ENCODE results near the gene GNG12. TPM values are rescaled to one million over a fixed set of nuclear protein-coding genes. Genes with fewer than 3 reads are reported as not detected.

GNG12 gene
- total and polyA plus RNA-seq, 9 of the 15 experiments (the other 6 are each of a cell fraction or from before 2014, with no cell fraction given) = 2.6 to 6.0 (median 4.1) TPM

DNA sequence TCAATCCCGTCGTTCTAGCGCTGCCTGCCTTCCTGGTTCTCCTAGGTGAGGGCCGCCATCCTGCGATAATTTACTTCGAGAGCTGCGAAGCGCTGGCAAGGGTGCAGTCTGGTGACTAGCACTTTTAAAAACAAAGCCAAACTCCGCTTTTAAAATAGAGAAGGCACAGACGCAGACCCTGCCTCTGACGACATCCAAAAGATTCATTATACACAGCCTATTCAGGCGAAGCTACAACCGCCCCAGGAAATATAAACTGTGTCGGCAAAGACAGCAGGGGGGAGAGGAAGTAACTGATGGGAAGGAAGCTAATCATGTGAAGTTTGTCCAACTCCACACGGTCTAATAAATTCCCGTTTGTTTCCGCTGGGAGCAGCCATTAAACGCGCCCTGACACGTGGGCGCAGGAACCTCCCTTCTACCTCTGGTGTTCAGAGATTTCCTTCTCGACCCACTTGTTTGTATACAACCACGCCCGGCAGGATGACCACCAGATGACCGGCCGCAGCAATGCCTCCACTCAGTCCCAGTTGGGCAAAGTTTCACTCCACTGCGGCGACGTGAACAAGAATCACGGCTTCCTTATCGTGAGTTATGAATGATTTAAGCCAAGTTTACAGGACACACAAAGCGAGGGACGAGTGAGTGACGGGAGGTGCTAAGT lies 1.3 kb downstream of the GNG12 start (continued):
- TF ChIP-seq NR2F6 (CRISPR knock-in tag; IDR thresholded peaks at IDR 0.05) = no peak
- no peak for TF ChIP-seq TAL1 (IDR thresholded peaks at IDR 0.05)
- TF ChIP-seq ZNF197 (CRISPR knock-in tag; IDR thresholded peaks at IDR 0.05; ENCODE audit: low read depth) = no peak
- no peak for TF ChIP-seq NFATC3 (IDR thresholded peaks at IDR 0.05)
- no peak for TF ChIP-seq ZNF431 (CRISPR knock-in tag; IDR thresholded peaks at IDR 0.05)
- no peak for TF ChIP-seq FOXJ2 (tag; IDR thresholded peaks at IDR 0.05)
- TF ChIP-seq, protein P1, sequence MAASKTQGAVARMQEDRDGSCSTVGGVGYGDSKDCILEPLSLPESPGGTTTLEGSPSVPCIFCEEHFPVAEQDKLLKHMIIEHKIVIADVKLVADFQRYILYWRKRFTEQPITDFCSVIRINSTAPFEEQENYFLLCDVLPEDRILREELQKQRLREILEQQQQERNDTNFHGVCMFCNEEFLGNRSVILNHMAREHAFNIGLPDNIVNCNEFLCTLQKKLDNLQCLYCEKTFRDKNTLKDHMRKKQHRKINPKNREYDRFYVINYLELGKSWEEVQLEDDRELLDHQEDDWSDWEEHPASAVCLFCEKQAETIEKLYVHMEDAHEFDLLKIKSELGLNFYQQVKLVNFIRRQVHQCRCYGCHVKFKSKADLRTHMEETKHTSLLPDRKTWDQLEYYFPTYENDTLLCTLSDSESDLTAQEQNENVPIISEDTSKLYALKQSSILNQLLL (CRISPR knock-in tag; IDR thresholded peaks at IDR 0.05; ENCODE audit: borderline replicate concordance) = no peak
- TF ChIP-seq PHF21A (IDR thresholded peaks at IDR 0.05; ENCODE audit: borderline replicate concordance, low read depth) = no peak
- TF ChIP-seq CBFB (CRISPR knock-in tag; IDR thresholded peaks at IDR 0.05) = no peak
- no peak for TF ChIP-seq ZNF263 (CRISPR knock-in tag; IDR thresholded peaks at IDR 0.05; ENCODE audit: borderline replicate concordance)
- TF ChIP-seq, protein P2, sequence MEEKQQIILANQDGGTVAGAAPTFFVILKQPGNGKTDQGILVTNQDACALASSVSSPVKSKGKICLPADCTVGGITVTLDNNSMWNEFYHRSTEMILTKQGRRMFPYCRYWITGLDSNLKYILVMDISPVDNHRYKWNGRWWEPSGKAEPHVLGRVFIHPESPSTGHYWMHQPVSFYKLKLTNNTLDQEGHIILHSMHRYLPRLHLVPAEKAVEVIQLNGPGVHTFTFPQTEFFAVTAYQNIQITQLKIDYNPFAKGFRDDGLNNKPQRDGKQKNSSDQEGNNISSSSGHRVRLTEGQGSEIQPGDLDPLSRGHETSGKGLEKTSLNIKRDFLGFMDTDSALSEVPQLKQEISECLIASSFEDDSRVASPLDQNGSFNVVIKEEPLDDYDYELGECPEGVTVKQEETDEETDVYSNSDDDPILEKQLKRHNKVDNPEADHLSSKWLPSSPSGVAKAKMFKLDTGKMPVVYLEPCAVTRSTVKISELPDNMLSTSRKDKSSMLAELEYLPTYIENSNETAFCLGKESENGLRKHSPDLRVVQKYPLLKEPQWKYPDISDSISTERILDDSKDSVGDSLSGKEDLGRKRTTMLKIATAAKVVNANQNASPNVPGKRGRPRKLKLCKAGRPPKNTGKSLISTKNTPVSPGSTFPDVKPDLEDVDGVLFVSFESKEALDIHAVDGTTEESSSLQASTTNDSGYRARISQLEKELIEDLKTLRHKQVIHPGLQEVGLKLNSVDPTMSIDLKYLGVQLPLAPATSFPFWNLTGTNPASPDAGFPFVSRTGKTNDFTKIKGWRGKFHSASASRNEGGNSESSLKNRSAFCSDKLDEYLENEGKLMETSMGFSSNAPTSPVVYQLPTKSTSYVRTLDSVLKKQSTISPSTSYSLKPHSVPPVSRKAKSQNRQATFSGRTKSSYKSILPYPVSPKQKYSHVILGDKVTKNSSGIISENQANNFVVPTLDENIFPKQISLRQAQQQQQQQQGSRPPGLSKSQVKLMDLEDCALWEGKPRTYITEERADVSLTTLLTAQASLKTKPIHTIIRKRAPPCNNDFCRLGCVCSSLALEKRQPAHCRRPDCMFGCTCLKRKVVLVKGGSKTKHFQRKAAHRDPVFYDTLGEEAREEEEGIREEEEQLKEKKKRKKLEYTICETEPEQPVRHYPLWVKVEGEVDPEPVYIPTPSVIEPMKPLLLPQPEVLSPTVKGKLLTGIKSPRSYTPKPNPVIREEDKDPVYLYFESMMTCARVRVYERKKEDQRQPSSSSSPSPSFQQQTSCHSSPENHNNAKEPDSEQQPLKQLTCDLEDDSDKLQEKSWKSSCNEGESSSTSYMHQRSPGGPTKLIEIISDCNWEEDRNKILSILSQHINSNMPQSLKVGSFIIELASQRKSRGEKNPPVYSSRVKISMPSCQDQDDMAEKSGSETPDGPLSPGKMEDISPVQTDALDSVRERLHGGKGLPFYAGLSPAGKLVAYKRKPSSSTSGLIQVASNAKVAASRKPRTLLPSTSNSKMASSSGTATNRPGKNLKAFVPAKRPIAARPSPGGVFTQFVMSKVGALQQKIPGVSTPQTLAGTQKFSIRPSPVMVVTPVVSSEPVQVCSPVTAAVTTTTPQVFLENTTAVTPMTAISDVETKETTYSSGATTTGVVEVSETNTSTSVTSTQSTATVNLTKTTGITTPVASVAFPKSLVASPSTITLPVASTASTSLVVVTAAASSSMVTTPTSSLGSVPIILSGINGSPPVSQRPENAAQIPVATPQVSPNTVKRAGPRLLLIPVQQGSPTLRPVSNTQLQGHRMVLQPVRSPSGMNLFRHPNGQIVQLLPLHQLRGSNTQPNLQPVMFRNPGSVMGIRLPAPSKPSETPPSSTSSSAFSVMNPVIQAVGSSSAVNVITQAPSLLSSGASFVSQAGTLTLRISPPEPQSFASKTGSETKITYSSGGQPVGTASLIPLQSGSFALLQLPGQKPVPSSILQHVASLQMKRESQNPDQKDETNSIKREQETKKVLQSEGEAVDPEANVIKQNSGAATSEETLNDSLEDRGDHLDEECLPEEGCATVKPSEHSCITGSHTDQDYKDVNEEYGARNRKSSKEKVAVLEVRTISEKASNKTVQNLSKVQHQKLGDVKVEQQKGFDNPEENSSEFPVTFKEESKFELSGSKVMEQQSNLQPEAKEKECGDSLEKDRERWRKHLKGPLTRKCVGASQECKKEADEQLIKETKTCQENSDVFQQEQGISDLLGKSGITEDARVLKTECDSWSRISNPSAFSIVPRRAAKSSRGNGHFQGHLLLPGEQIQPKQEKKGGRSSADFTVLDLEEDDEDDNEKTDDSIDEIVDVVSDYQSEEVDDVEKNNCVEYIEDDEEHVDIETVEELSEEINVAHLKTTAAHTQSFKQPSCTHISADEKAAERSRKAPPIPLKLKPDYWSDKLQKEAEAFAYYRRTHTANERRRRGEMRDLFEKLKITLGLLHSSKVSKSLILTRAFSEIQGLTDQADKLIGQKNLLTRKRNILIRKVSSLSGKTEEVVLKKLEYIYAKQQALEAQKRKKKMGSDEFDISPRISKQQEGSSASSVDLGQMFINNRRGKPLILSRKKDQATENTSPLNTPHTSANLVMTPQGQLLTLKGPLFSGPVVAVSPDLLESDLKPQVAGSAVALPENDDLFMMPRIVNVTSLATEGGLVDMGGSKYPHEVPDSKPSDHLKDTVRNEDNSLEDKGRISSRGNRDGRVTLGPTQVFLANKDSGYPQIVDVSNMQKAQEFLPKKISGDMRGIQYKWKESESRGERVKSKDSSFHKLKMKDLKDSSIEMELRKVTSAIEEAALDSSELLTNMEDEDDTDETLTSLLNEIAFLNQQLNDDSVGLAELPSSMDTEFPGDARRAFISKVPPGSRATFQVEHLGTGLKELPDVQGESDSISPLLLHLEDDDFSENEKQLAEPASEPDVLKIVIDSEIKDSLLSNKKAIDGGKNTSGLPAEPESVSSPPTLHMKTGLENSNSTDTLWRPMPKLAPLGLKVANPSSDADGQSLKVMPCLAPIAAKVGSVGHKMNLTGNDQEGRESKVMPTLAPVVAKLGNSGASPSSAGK (IDR thresholded peaks at IDR 0.05) = peak; percentile 72
- TF ChIP-seq ELF1 (tag; IDR thresholded peaks at IDR 0.05) = peak; percentile 50

Data from K562 (cell line).